Stimulated activated CD4-positive, alpha-beta T cell treated with anti-CD3 and anti-CD28 coated beads, Interleukin-1b, Interleukin-23, amount 100 ng/mL, for 4 hours (primary cell): ENCODE data around the gene TSPAN13.

Experiments
- DNase-seq, 2 donors: peaks; one replicate each; pipeline ENCODE4 v3.0.0-alpha.2; 2020; ENCODE audit warnings: low read depth in 2 of 2

The TSPAN13 gene

GRCh38 chr7:16812542-16813231, 59.1 kb downstream of the TSPAN13 start:
- no peak for DNase-seq

- no peak for DNase-seq
Measured at GRCh38 chr7:16813232-16813616, 59.7 kb downstream of the TSPAN13 start.

- no peak for DNase-seq
Measured at GRCh38 chr7:16815001-16815400, 61.4 kb downstream of the TSPAN13 start.

GRCh38 chr7:16816824-16817223, 63.3 kb downstream of the TSPAN13 start:
- DNase-seq, result no peak

- no peak for DNase-seq
Measured at GRCh38 chr7:16817536-16817935, 64.0 kb downstream of the TSPAN13 start.

- no peak for DNase-seq
Measured at GRCh38 chr7:16818732-16819131, 65.2 kb downstream of the TSPAN13 start.

GRCh38 chr7:16822029-16822428, 68.5 kb downstream of the TSPAN13 start:
- no peak for DNase-seq

GRCh38 chr7:16826060-16826459, 72.5 kb downstream of the TSPAN13 start:
- DNase-seq, result no peak

GRCh38 chr7:16833373-16833772, 79.8 kb downstream of the TSPAN13 start:
- DNase-seq, result no peak
